Mesenteric fat pad (tissue), 1 donor: ENCODE results near the gene OR8J1. TPM values are rescaled to one million over a fixed set of nuclear protein-coding genes. Genes with fewer than 3 reads are reported as not detected.
"Not testable (repeated sequence)": the region's sequence is repeated elsewhere in the genome, so short reads cannot be mapped to it uniquely, and the experiment has no call there.

Experiments used
- DNase-seq: peaks from one replicate; pipeline ENCODE4 v3.0.0-alpha.2; 2020; ENCODE audit warnings: low spot score
- long read RNA-seq: library from polyadenylated mRNA; unstranded; transcript quantifications from one replicate; pipeline ENCODE4 v2.0.0, GENCODE V29; 2020
- total RNA-seq: library from RNA; stranded (reverse); fragmentation: NEBNext Ultra II Directional; extraction: Animal tissue kit (Norgen Biotek cat#: 25700); gene quantifications from one replicate; pipeline ENCODE4 v1.2.1, GENCODE V29; 2021
- donor health status: DM: yes; HTN: yes; CAD: no.

Gene OR8J1, protein sequence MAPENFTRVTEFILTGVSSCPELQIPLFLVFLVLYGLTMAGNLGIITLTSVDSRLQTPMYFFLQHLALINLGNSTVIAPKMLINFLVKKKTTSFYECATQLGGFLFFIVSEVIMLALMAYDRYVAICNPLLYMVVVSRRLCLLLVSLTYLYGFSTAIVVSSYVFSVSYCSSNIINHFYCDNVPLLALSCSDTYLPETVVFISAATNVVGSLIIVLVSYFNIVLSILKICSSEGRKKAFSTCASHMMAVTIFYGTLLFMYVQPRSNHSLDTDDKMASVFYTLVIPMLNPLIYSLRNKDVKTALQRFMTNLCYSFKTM
- total RNA-seq, result not detected
- long read RNA-seq, result 0 reads

DNA sequence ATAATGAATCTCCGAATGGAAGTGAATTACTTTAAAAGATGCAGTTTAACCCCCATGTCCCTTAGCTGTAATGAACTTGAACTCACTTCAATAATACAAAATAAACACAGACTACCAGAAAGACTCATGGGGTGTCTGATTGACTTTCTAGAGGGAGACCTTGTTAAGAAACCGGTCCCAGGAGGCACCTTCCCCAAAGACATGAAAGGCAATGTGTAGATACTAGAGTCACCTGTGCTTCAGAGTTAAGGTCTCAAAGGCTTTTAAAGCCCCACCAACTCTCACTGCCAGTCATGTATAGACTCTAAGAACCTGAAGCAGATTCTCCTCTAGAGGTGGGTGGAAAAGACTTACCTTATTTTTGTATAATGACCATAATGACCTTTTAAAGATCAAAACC, at the start of gene OR8J1:
OR8J1 (plus strand) TSS at position 301 of the 400 bp plus-strand sequence. CDS start 5,956 bp downstream, outside the sequence.
- no peak for DNase-seq

DNA sequence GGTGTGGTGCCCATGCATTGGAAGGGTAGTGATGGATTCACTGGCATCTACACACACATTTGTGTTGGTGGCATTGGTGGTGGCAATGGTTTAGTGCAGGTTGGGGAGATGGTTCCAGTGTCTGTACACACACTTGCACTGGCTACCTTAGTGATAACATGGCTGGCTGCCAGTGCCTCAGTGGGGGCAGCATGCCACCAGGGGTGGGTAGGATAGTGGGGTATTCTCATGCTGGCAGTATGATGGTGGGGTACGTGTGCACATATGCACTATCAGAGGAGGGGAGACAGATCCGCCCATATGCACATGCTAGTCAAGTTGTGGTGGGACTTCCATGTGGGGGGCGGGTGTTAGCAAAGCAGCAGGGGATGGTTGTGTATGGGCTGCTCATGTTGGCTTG, 46.3 kb upstream of the OR8J1 start:
- no peak for DNase-seq

DNA sequence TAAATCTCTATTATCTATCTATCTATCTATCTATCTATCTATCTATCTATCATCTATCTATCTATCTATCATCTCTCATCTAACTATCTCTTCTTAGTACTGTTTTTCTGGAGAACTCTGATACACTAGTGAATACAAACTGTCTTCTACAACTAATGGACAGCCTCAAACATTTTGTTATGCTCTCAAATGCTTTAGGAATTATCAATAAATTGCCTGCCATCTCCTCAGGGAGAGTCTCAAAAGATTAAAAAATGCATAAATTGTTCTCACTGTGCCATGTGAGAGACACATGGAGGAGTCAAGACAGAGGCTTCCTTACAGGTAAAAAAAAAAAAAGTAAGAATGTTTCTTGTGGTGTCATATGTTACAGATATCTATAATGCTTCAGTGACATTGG, 39.2 kb upstream of the OR8J1 start, which contains the start of gene OR8K3:
OR8K3 (plus strand) TSS at position 301 of the 400 bp plus-strand sequence. CDS start 3,163 bp downstream, outside the sequence.
- no peak for DNase-seq

DNA sequence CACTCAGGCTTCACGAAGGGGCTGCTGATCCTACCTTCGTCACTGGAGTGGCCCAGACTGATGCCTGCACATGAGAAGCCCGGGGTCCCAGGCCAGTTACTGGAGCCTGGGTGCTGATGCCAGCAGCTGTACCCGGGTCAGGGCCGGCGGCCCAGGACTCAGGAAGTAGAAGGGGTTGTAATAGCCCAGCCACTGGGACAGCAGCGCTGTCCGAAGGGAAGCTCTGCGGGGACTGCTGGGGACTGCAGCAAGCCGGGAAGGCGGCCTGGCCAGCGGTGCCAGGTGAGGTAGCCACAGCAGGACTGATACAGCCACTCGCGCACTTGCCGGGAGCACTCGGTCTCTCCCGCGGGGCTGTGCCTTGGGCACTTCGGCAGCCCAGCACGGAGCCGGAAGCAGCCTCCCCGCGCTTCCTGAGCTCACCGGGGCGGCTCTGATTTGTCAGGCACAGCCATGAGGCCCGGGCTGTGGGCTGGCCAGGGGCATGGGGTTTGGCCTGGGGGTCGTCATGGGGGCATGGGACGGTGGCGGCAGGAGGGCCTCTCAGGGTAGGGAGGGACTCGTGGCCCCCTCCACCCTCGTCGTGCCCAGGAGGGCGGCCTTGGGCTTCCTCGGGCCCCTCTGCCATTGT, 22.1 kb upstream of the OR8J1 start:
- no peak for DNase-seq

DNA sequence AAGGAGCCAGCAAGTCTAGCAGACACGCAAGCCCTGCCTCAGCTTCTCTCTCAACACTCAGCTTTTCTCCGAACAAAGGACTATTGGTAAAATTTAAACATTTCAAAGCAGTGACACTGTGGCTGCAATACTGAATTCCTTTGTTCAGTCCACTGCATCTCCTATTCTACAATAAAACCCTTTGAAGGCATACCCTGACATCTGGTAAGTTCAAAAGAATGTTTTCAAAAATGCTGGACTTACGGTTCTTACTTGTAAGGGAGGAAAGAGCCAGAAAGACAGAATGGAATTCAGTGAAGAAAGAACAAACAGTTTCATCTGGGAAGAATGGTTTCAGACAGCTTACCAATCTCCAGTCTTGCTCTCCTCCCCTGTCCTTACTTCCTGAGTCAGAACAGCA, 20.9 kb upstream of the OR8J1 start:
- no peak for DNase-seq

DNA sequence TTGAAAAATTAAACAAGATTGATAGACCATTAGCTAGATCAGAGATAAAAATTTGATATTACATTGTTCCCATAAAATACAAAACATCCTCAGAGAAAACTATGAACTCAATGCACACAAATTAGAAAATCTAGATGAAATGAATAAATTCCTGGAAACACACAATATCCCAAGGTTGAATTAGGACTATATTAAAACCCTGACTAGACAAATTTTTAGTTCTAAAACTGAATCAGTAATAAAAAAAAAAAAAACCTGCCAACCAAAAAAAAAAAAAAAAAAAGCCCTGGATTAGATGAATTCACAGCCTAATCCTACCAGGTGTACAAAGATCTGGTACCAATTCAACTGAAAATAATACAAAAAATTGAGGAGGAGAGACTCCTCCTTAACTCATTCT, 13.8 kb upstream of the OR8J1 start:
- no peak for DNase-seq

DNA sequence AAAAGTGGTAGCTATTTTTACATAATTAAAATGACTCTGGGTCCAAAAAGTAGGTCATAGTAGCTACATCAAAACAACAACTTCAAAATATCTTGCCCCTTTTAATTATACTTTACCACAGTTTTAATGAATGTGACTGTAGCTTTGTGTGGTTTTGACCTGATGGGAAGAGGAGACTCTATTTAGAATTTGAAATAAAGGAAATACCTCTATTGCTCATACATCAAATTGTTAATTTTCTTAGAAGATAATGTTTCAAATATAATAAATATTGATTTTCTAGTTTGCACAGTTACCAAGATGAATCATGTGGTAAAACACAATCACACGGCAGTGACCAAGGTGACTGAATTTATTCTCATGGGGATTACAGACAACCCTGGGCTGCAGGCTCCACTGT, 8.4 kb upstream of the OR8J1 start, which contains the start of gene OR8K1:
OR8K1 (plus strand) TSS at position 301 of the 400 bp plus-strand sequence; CDS start at position 301, 0 bp downstream.
- DNase-seq, result no peak

DNA sequence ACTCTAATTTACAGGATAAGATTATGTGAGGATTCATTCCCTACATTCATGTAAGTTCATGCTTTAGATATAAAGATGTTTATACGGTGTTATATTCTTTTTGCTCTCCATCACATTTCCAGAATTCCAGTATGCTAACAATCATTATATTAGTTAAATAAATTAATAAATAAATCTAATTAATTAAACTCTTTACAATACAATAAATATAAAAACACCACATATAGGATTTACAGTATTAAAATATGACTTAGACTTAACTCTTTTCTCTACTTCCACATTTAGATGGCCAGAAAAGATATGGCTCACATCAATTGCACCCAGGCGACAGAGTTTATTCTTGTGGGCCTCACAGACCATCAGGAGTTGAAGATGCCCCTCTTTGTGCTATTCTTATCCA, 21.2 kb downstream of the OR8J1 start, which contains the start of gene OR8U1:
OR8U1 (plus strand) TSS at position 301 of the 400 bp plus-strand sequence; CDS start at position 301, 0 bp downstream.
- no peak for DNase-seq

DNA sequence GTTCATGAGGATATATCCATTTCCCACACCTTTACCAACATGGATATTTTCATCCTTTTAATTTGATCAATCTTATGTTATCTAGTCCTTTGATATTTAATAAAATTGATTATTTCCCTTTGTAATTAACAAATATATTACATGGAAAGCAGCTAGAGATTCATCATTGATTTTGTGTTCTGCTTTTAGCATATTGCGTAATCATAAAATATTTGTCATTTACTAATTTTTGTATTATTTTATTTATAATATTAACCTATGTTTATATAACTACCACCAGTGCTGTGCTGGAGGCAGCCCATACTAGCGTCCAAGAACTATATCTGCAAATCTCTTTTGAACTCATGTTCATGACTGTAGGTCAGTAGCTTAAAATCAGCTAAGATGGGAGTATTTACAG, 26.0 kb downstream of the OR8J1 start:
- DNase-seq, result no peak

DNA sequence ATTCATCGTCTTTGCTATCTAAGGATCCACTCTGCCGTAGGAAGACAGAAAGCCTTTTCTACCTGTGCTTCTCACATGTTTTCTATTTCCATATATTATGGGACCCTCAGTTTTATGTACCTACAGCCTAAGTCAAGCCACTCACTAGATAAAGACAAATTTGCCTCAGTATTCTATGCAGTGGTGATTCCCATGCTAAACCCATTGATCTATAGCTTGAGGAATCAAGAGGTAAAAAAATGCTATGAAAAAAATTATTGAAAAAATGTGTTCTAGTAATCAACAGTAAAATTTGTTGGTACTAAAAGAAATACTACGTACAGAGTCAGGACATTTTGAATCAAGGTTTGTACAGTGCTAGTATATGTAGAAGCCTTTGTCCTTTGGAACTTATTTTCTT, 40.3 kb downstream of the OR8J1 start:
- DNase-seq, result no peak

DNA sequence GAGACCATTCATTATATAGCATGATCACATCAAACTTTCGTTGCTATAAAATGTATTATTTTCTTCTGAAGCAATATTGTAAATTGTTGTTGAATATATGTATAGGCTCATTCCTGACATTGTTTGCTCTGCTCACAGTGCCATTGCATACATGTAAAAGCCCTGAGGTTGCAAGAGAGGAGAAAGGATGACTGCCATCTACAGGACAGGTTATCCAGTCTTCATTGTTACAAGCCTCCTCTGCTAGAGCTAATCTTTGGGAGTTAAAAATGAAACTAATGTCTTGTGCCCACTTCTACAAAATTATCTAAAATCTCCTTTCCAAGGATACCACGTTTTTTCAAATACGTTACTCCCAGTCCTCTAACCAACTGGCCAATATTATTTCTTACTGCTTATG, 42.0 kb downstream of the OR8J1 start:
- no peak for DNase-seq

DNA sequence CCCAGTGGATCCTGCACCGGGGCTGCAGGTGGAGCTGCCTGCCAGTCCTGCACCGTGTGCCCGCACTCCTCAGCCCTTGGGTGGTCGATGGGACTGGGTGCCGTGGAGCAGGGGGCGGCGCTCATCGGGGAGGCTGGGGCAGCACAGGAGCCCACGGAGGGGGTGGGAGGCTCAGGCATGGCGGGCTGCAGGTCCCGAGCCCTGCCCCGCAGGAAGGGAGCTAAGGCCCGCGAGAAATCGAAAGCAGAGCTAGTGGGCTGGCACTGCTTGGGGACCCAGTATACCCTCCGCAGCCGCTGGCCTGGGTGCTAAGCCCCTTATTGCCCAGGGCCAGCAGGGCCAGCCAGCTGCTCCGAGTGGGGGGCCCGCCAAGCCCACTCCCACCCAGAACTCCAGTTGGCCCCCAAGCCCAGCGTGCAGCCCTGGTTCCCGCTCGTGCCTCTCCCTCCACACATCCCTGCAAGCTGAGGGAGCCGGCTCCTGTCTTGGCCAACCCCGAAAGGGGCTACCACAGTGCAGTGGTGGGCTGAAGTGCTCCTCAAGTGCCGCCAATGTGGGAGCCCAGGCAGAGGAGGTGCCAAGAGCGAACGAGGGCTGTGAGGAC, 47.9 kb downstream of the OR8J1 start:
- not testable (repeated sequence) for DNase-seq

DNA sequence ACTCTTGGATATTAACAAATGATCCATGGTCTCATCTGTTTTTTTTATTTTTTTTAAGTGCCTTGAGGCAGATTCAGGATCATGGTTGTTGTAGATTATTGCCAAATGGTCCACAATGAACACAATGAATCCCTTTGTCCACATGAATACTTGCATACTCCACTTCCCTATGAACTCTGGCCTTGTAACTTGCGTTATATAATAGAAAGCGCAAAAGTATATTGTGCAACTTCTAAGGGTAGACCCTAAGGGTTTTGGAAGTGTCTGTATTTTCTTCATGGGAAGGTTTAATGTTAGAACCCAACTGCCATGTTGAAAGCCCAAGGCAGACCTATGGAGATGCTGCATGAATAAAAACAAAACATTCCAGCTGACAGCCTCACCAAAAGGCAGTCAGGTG, 50.3 kb downstream of the OR8J1 start:
- no peak for DNase-seq

DNA sequence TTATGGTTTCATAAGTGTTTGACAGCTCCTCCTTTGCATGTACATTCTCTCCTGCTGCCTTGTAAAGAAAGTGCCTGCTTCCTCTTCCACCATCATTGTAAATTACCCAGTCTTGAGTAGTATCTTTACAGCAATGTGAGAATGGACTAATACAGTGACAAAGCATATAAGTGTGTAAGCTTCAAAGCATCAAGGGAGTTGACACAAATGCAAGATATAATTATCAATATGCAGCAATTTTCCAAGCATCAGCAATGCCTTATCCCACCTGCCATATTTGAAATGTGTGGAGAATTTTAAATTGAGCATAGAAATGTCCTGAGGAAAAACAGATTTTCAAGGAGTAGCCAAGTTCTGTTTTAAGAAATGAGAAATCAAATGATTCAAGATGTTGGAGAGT, 56.7 kb downstream of the OR8J1 start:
- no peak for DNase-seq

Other genes with a start within 250 kb of the OR8J1 start
- gene OR8H3, start 231.9 kb upstream of the OR8J1 start, total RNA-seq, result not detected
- gene OR8J3, start 214.1 kb upstream of the OR8J1 start, total RNA-seq, result not detected
- not detected for gene OR8K5, start 194.0 kb upstream of the OR8J1 start, total RNA-seq
- gene OR5J2, start 177.7 kb upstream of the OR8J1 start, total RNA-seq, result not detected
- not detected for gene OR5T2, start 120.0 kb upstream of the OR8J1 start, total RNA-seq
- not detected for gene OR5T3, start 102.0 kb upstream of the OR8J1 start, total RNA-seq
- gene OR5T1, start 80.1 kb upstream of the OR8J1 start, total RNA-seq, result not detected
- gene OR8H1, start 62.0 kb upstream of the OR8J1 start, total RNA-seq, result not detected
- not detected for gene OR8K3, start 39.1 kb upstream of the OR8J1 start, total RNA-seq
- gene OR8K1, start 8.3 kb upstream of the OR8J1 start, total RNA-seq, result not detected
- gene OR8U1, start 21.3 kb downstream of the OR8J1 start, total RNA-seq, result not detected
- not detected for gene OR5AL1, start 58.4 kb downstream of the OR8J1 start, total RNA-seq
- not detected for gene OR5M3, start 119.1 kb downstream of the OR8J1 start, total RNA-seq
- not detected for gene OR5M8, start 137.1 kb downstream of the OR8J1 start, total RNA-seq
- not detected for gene OR5M11, start 189.0 kb downstream of the OR8J1 start, total RNA-seq
- not detected for gene OR5M10, start 223.4 kb downstream of the OR8J1 start, total RNA-seq